Stimulated activated CD4-positive, alpha-beta T cell treated with anti-CD3 and anti-CD28 coated beads, Interleukin-15, amount 100 ng/mL, for 48 hours (primary cell): Measurements from ENCODE around the gene NPY2R.

ENCODE experiments used
- DNase-seq, 2 donors: peaks; one replicate each; pipeline ENCODE4 v3.0.0-alpha.2; 2020; ENCODE audit warnings: low read depth in 2 of 2

NPY2R gene

GRCh38 chr4:155208258-155209054 is at the start of gene NPY2R:
Gene NPY2R (plus strand): TSS chr4:155208636. CDS start chr4:155213940, 5,304 bp downstream.
- no peak for DNase-seq

DNA sequence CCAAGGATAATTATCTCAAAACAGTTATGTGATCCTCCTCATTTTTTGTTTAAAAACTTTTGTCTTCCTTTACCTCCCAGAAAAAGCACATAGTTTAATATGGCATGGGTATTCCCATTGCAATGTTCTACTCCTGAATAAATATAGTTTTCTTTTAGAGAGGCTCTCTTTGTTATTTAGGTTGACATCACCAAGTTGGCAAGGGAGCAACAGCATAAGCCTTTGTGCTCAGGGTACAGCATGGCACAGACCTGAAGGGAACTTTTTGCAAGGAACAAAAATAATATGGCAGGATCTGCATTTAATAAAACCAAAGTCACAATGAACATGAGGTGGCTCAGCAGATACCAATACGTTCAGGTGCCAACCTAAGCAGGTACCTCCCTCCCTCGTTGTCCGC is 47.1 kb upstream of the NPY2R start:
- DNase-seq = no peak

DNA sequence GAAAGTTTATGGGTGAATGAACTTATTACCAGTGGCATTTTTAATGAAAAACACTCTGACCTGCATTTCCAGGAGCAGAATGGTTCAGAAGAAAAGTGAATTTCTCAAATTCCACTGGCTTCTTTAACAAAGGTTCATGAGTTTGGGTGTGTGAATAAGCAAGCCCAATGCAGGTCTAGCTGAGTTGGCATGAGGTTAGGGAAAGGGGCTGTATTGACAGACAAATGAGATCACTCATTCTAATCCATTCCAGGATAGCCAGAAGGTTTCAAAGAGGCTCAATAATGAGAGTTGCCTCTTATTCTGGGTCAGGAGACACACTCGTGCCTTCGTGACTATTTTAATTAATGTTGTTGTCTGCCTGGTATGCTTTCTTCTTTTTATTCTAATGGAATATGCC is 43.7 kb upstream of the NPY2R start:
- DNase-seq = no peak

GRCh38 chr4:155170569-155170968 is 37.9 kb upstream of the NPY2R start:
- no peak for DNase-seq

GRCh38 chr4:155173371-155173770 is 35.1 kb upstream of the NPY2R start:
- no peak for DNase-seq

GRCh38 chr4:155174668-155175067 is 33.8 kb upstream of the NPY2R start:
- DNase-seq = no peak

- DNase-seq = no peak
Measured at GRCh38 chr4:155179216-155179615, 29.2 kb upstream of the NPY2R start.

DNA sequence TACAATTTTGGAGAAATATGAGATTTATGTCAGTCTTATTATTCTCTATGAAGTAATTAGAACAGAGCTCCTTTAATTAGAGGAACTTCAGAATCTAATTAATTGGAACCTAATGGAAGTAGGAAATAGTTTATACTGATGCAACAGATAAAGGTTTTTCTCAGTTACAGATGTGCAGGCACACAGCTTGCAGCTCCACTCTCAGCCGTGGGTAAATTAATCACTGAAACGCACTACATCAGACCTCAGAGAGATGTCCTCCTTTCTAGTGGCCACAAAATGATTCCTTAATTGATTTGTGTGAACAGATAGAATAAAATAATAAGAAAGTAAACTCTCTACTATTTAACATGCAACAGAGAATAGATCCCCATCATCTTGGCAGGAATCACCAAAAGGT is 21.5 kb upstream of the NPY2R start:
- DNase-seq = no peak

DNA sequence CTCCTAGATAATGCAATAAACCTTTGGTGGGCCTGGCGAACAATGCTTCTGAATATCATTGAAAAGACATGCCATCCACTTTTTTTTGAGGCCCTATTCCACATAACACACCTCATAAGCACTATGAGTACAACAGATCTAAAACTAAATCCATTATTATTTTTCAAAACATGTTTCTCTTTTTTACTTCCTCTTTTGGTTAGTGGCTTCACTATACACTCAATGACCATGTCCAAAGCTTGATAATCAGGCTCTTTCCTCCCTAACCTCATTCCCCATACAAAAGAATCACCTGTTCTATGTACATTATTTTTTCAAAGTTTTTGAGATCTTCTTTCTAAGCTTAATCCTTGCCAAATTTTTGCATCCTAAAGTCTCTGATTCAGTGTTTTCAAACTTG is 20.4 kb upstream of the NPY2R start:
- DNase-seq = no peak

GRCh38 chr4:155190099-155190498 is 18.3 kb upstream of the NPY2R start:
- no peak for DNase-seq

- no peak for DNase-seq
Measured at GRCh38 chr4:155197757-155198156, 10.7 kb upstream of the NPY2R start.

DNA sequence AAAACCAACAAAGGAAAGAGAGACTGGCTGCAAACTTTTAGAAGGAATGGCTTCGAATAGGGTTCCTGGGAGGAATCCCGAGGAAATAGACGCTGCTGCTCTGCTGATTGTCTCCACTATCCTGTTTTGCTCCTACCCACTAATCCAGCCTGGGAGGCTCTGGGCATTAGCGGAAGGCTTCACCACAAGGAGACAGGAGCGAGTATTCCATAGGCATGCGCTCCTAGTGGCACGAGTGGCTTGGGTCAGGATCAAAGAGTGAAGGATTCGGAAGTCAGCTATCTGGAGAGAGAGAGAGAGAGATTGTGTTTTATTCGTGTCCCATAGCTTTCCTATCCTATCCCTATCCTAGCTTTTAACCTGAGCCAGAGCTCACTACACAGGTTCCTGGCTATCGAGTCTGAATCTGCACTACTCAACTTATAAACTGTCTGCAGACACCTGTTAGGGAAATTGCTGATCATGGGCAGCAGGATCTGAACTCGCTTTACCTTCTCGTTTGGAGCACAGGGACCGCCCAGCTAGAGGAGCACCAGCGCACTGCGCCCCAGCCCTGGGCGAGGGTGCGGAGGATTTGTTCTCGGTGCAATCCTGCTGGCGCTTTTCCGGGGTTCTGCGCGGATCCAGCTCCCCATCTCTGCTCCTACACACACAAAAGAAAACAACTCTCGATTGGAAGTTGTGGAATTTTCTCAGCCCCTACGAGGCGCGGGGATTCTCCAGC is 740 bp upstream of the NPY2R start:
- DNase-seq = no peak

- no peak for DNase-seq
Measured at GRCh38 chr4:155220025-155220424, 11.6 kb downstream of the NPY2R start.

DNA sequence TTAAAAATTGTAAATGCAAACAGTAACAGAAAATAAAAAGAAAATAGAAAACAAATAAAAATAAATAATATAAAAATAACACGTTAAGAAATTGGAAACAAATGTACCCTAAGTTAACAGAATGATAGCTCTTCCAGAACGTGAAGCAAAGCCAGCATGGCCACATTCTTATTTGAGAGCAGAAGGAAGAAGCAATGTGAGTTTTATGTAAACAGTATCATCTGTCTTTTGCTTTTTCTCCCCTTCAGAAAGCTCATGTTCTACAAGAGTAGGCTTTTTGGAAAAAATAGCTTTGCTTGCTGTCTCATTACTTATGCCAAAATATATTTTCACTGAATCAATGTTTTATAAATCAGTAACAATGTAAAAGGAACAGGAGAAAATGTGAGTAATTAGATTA is 18.7 kb downstream of the NPY2R start:
- no peak for DNase-seq

GRCh38 chr4:155228713-155229112 is 20.3 kb downstream of the NPY2R start:
- DNase-seq = no peak

GRCh38 chr4:155232432-155232831 is 24.0 kb downstream of the NPY2R start:
- no peak for DNase-seq

DNA sequence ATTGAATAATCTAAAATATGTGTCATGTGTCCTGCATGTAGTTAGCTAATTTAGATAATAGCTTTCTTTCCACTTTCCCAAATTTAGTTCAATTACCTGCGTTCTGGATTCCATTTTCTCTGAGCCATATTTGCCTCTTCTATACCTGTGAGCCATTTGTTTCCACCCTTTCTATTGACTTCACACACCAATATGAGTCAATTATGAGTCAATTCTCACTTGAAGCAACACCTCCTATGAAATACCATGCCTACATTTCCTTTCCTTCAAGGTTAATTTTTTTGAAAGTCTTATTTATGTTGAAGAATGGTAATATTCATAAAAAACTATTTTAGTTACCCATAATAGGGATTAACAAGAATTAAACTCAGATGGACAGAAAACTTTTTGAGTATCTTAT is 25.8 kb downstream of the NPY2R start:
- no peak for DNase-seq

DNA sequence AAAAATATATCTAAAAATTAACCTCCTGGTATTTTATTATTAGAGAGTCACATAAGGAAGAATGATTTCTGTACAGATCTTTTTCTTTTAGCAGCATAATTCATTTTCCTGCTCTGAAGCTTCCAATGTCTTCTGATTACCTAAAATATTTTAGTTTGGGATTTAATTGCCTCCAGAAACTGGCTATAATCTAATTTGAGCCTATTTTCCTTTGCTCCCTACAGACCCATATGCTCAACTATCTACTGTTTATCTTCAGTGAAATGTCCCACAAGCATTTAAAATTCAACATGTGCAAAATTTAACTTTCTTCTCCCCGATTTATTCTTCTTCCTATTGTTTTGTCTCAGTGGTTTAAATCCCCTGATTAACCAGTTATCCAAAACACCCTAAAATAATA is 29.1 kb downstream of the NPY2R start:
- no peak for DNase-seq

- DNase-seq = no peak
Measured at GRCh38 chr4:155241225-155241624, 32.8 kb downstream of the NPY2R start.

DNA sequence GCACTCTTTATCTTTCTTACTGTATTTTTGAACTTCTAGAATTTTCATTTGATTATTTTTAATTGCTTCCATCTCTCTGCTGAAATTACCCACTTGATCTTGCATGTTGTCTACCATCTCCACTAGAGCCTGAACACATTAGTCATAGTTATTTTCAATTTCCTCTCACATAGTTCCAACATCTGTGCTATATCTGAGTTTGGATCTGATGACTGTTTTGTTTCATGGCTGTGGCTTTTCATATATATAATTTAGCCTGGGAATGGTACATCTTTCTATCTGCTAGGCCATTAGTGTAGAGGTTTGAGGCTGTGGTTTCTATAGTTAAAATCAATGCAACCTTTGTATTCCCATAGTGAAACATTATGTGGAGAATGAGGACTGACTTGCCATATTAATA is 33.2 kb downstream of the NPY2R start:
- no peak for DNase-seq

DNA sequence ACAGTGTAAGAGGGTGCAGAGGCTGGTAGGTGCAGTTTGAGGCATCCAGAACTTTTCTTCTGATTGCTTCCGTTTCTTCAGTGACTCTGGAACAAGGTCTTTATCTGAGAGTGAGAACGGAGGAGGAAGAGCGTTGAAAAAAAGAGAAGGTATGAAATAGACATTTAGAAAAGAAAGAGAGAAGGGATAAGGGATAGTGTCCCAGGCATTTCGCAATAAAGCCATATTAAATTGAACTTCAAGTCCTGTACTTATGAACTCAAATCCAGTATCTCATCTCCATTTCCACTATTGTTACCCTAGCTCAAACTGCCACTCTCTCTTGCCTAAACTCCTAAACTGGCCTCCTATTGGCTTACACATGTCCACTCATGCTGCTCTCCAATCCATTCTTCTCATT is 36.7 kb downstream of the NPY2R start:
- no peak for DNase-seq

DNA sequence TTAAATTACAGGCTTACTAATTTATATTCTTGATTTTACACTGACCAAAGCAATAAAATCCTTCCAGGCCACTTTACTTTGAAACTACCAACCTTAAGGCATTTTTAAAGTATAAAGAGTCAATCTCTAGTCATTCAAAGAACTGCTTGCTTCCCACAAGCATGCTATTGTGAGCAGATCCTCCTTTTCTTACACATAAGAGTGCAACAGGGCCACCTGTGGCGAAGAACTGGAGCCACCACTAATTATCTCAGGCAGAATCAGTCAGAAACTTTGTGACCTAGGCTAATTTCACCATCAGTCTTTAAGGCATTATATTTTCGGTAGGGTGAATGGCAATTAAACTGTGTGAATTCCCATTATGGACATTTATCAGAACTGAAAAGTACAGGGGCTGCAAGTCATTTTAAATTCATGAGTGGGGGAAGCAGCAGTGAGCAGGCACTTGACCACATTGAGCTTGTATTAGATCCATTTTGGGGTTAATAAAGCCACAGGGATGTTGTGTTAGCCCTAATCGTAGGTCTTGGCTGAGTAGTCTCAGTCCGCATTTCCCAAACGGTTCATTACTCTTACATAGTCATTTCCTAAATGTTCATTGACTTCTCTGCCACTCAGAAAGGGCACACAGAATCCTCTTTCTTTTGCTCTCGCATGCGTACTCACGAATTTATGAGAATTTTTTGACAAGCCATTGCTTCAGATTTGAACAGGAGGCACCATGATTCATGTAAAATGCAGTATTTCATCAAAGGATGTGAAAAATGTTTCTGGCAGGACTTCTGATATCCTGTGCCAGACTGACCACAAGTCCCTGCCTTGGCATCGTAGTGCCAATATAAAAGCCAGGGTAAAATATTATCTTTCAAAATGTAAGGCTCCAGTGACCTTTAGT is 39.8 kb downstream of the NPY2R start:
- DNase-seq = no peak
